HepG2 (cell line): ENCODE measurements around the gene AOX1. TPM values are rescaled to one million over a fixed set of nuclear protein-coding genes. Genes with fewer than 3 reads are reported as not detected.

Source experiments
- ATM ChIP-seq: fragments of 450-650 bp; IDR thresholded peaks from 2 replicates; pipeline ENCODE4 v1.7.1; 2017; ENCODE audit warnings: mild to moderate bottlenecking, borderline replicate concordance
- GATA4 ChIP-seq: sonication (generic); IDR thresholded peaks from 2 replicates; pipeline ENCODE4 v1.6.1; 2016; ENCODE audit warnings: antibody characterized with exemption, low read depth, borderline replicate concordance
- HMGA1 ChIP-seq: sonication (generic); formaldehyde crosslinking; conservative IDR thresholded peaks from 2 replicates; pipeline ENCODE4 v1.4.0; 2020; ENCODE audit warnings: missing genetic modification reagents
- JDP2 ChIP-seq: sonication (generic); formaldehyde crosslinking; IDR thresholded peaks from 2 replicates; pipeline ENCODE4 v1.8.1; 2022; ENCODE audit warnings: missing genetic modification reagents, borderline replicate concordance
- NFKBIZ ChIP-seq: IDR thresholded peaks from 2 replicates; pipeline ENCODE4 v1.6.1; 2018; ENCODE audit warnings: missing genetic modification reagents, missing compliant biosample characterization
- PHF21A ChIP-seq: sonication (generic); formaldehyde crosslinking; IDR thresholded peaks from 2 replicates; pipeline ENCODE4 v1.5.0; 2020; ENCODE audit warnings: mild to moderate bottlenecking, missing genetic modification reagents
- SMAD1 ChIP-seq: sonication (generic); formaldehyde crosslinking; IDR thresholded peaks from 2 replicates; pipeline ENCODE4 v1.4.0; 2020; ENCODE audit warnings: missing genetic modification reagents, low read depth, mild to moderate bottlenecking, borderline replicate concordance
- SOX6 ChIP-seq, 2 experiments: fragments of 450-650 bp in 1 of 2; sonication (generic) in 1 of 2; formaldehyde crosslinking in 1 of 2; IDR thresholded peaks; 2 replicates each; pipeline versions ENCODE4 v1.4.0 to v1.6.1; 2017 to 2020; ENCODE audit warnings: antibody characterized with exemption in 1 of 2, mild to moderate bottlenecking in 1 of 2, missing genetic modification reagents in 1 of 2
- ZBTB7A ChIP-seq: sonication (generic); formaldehyde crosslinking; IDR thresholded peaks from 2 replicates; pipeline ENCODE4 v1.8.0; 2022; ENCODE audit warnings: mild to moderate bottlenecking, missing genetic modification reagents
- ZBTB8A ChIP-seq: sonication (generic); formaldehyde crosslinking; IDR thresholded peaks from 2 replicates; pipeline ENCODE4 v1.4.0; 2020; ENCODE audit warnings: mild to moderate bottlenecking, low read depth, missing genetic modification reagents, borderline replicate concordance
- ZNF160 ChIP-seq: sonication (generic); formaldehyde crosslinking; IDR thresholded peaks from 2 replicates; pipeline ENCODE4 v1.8.0; 2022; ENCODE audit warnings: mild to moderate bottlenecking, inconsistent platforms, missing genetic modification reagents
- ZNF207 ChIP-seq: fragments of 450-650 bp; IDR thresholded peaks from 2 replicates; pipeline ENCODE4 v1.6.1; 2016; ENCODE audit warnings: antibody characterized with exemption, borderline replicate concordance
- ZNF232 ChIP-seq: sonication (generic); formaldehyde crosslinking; IDR thresholded peaks from 2 replicates; pipeline ENCODE4 v1.4.0; 2020; ENCODE audit warnings: missing genetic modification reagents, borderline replicate concordance
- ZNF329 ChIP-seq: sonication (generic); formaldehyde crosslinking; IDR thresholded peaks from 2 replicates; pipeline ENCODE4 v1.9.0; 2021; ENCODE audit warnings: low read depth, mild to moderate bottlenecking, missing genetic modification reagents
- ZNF703 ChIP-seq: sonication (generic); formaldehyde crosslinking; IDR thresholded peaks from 2 replicates; pipeline ENCODE4 v1.5.1; 2020; ENCODE audit warnings: missing genetic modification reagents, mild to moderate bottlenecking, moderate library complexity, borderline replicate concordance
- ZSCAN30 ChIP-seq: sonication (generic); formaldehyde crosslinking; IDR thresholded peaks from 2 replicates; pipeline ENCODE4 v1.5.0; 2020; ENCODE audit warnings: mild to moderate bottlenecking, missing genetic modification reagents
- polyA plus RNA-seq, 8 experiments: library from polyadenylated mRNA; depleted of rRNA in 3 of 8; stranded (reverse) in 7 of 8; unstranded in 1 of 8; fragments of >200 nt; fragmentation: Illumina TruSeq in 4 of 8; extraction: Trizol in 4 of 8; gene quantifications; 2 replicates each; pipeline versions ENCODE4 v1.2.1 to v1.2.3, GENCODE V29; 2011 to 2016; ENCODE audit warnings: low read depth in 4 of 8, missing spikeins in 1 of 8, mixed read lengths in 1 of 8; ENCODE audit not compliant: insufficient read depth in 1 of 8
- total RNA-seq, 5 experiments: library from RNA; depleted of rRNA; stranded (reverse); fragments of >200 nt; fragmentation: Illumina TruSeq; extraction: Trizol; gene quantifications; 2 replicates each; pipeline ENCODE4 v1.2.3, GENCODE V29; 2016; ENCODE audit warnings: low read depth in 1 of 5
- TF ChIP-seq, protein P1 (sequence below): sonication (generic); formaldehyde crosslinking; IDR thresholded peaks from 2 replicates; pipeline ENCODE4 v1.8.0; 2022; ENCODE audit warnings: mild to moderate bottlenecking, missing genetic modification reagents
- TF ChIP-seq, protein P2 (sequence below): sonication (generic); formaldehyde crosslinking; IDR thresholded peaks from 2 replicates; pipeline ENCODE4 v1.5.0; 2020; ENCODE audit warnings: missing genetic modification reagents, mild to moderate bottlenecking, borderline replicate concordance
- TF ChIP-seq, protein P3 (sequence below): sonication (generic); formaldehyde crosslinking; IDR thresholded peaks from 2 replicates; pipeline ENCODE4 v1.9.0; 2022; ENCODE audit warnings: low read depth, missing genetic modification reagents
- TF ChIP-seq, protein P4 (sequence below): fragments of 450-650 bp; IDR thresholded peaks from 2 replicates; pipeline ENCODE4 v1.6.1; 2017
- TF ChIP-seq, protein P5 (sequence below): IDR thresholded peaks from 2 replicates; pipeline ENCODE4 v1.6.1; 2016; ENCODE audit warnings: low read depth, borderline replicate concordance
- TF ChIP-seq, protein P6 (sequence below): sonication (generic); formaldehyde crosslinking; IDR thresholded peaks from 2 replicates; pipeline ENCODE4 v1.8.1; 2023; ENCODE audit warnings: mild to moderate bottlenecking, moderate library complexity, missing genetic modification reagents
- TF ChIP-seq, protein P7 (sequence below): sonication (generic); formaldehyde crosslinking; IDR thresholded peaks from 2 replicates; pipeline ENCODE4 v1.5.0; 2020; ENCODE audit warnings: missing genetic modification reagents

The AOX1 gene
- total and polyA plus RNA-seq, 2 of the 13 experiments (the other 11 are each of a cell fraction or from before 2014, with no cell fraction given), result 9.2 to 18.0 TPM

DNA sequence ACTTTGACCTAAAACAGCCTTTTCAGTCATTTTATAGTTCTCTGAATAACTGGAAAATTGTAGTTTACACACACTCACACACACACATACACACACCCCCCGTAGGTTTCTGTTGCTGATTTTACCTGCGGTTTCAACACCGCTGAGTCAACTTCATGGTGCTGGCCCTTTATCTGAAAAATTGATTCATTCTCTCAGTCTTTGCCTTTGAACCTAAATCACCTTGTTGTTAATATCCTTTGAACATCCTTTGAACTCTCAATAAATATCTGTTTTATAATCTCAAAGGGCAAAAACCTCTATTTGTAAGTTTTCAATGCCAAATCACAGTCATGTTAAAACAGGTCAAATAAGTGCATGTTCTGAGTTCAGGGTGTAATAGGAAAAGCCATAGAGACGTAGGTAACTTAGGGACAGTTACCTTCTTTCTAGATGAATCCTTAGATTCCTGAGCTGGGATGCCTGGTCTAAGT lies 116.9 kb downstream of the AOX1 start (continued):
- TF ChIP-seq, protein P1, sequence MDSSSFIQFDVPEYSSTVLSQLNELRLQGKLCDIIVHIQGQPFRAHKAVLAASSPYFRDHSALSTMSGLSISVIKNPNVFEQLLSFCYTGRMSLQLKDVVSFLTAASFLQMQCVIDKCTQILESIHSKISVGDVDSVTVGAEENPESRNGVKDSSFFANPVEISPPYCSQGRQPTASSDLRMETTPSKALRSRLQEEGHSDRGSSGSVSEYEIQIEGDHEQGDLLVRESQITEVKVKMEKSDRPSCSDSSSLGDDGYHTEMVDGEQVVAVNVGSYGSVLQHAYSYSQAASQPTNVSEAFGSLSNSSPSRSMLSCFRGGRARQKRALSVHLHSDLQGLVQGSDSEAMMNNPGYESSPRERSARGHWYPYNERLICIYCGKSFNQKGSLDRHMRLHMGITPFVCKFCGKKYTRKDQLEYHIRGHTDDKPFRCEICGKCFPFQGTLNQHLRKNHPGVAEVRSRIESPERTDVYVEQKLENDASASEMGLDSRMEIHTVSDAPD, result no peak
- TF ChIP-seq, protein P2, sequence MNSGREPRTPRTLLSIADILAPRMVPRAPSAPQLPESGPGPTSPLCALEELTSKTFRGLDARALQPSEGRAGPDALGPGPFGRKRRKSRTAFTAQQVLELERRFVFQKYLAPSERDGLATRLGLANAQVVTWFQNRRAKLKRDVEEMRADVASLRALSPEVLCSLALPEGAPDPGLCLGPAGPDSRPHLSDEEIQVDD (CRISPR knock-in tag), result no peak
- no peak for TF ChIP-seq NFKBIZ (CRISPR knock-in tag)
- no peak for TF ChIP-seq ZNF160 (CRISPR knock-in tag)
- no peak for TF ChIP-seq SOX6 (IDR thresholded peaks at IDR 0.05)
- peak; percentile 93 for TF ChIP-seq SOX6 (CRISPR knock-in tag; IDR thresholded peaks at IDR 0.05)
- TF ChIP-seq, protein P3, sequence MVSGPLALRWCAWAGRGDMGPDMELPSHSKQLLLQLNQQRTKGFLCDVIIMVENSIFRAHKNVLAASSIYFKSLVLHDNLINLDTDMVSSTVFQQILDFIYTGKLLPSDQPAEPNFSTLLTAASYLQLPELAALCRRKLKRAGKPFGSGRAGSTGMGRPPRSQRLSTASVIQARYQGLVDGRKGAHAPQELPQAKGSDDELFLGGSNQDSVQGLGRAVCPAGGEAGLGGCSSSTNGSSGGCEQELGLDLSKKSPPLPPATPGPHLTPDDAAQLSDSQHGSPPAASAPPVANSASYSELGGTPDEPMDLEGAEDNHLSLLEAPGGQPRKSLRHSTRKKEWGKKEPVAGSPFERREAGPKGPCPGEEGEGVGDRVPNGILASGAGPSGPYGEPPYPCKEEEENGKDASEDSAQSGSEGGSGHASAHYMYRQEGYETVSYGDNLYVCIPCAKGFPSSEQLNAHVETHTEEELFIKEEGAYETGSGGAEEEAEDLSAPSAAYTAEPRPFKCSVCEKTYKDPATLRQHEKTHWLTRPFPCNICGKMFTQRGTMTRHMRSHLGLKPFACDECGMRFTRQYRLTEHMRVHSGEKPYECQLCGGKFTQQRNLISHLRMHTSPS, result no peak
- TF ChIP-seq HMGA1 (CRISPR knock-in tag), result no peak
- no peak for TF ChIP-seq ZBTB8A
- no peak for TF ChIP-seq SMAD1
- no peak for TF ChIP-seq ZSCAN30
- no peak for TF ChIP-seq ZNF207
- TF ChIP-seq JDP2 (CRISPR knock-in tag), result no peak; the same call in 1 of the 2 replicates
- TF ChIP-seq, protein P4, sequence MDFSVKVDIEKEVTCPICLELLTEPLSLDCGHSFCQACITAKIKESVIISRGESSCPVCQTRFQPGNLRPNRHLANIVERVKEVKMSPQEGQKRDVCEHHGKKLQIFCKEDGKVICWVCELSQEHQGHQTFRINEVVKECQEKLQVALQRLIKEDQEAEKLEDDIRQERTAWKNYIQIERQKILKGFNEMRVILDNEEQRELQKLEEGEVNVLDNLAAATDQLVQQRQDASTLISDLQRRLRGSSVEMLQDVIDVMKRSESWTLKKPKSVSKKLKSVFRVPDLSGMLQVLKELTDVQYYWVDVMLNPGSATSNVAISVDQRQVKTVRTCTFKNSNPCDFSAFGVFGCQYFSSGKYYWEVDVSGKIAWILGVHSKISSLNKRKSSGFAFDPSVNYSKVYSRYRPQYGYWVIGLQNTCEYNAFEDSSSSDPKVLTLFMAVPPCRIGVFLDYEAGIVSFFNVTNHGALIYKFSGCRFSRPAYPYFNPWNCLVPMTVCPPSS, result no peak
- TF ChIP-seq, protein P5, sequence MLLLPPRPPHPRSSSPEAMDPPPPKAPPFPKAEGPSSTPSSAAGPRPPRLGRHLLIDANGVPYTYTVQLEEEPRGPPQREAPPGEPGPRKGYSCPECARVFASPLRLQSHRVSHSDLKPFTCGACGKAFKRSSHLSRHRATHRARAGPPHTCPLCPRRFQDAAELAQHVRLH (CRISPR knock-in tag), result no peak
- TF ChIP-seq, protein P6, sequence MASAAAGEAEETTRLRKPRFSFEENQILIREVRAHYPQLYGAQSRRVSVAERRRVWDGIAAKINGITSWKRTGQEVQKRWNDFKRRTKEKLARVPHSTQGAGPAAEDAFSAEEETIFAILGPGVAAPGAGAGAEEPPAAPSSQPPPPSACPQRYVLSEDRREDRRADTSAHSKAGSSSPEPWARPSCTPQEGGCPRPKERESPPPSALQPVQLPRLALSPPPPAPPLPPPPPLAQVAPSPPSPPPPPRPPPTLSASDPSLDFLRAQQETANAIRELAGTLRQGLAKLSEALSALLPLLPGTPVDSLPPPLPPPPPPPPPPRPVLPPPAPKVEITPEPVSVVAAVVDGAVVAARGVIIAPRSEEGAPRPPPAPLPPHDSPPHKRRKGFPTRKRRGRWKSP, result no peak; the same call in 1 of the 2 replicates
- TF ChIP-seq ZNF232 (CRISPR knock-in tag), result no peak
- TF ChIP-seq ATM, result no peak
- peak; percentile 75; the same call in 1 of the 2 replicates for TF ChIP-seq PHF21A (CRISPR knock-in tag)
- TF ChIP-seq, protein P7, sequence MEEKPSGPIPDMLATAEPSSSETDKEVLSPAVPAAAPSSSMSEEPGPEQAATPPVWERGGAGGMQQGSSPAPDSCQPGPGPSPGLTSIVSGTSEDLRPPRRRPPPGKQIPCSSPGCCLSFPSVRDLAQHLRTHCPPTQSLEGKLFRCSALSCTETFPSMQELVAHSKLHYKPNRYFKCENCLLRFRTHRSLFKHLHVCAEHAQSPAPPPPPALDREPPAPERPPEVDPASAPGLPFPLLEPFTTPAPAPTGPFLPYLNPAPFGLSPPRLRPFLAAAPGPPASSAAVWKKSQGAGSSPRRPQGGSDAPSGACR, result no peak; the same call in 1 of the 2 replicates
- TF ChIP-seq GATA4, result peak; percentile 90; the same call in 1 of the 2 replicates
- TF ChIP-seq ZNF329 (CRISPR knock-in tag), result no peak
- TF ChIP-seq ZNF703 (CRISPR knock-in tag), result no peak
- no peak for TF ChIP-seq ZBTB7A (CRISPR knock-in tag)
